HL-60 (cell line): ENCODE results near the gene CDH23.

Experiments
- DNase-seq, 2 experiments: peaks; one replicate each; pipeline ENCODE4 v3.0.0-alpha.2; 2010 to 2020; ENCODE audit warnings: low read depth in 1 of 2, low spot score in 1 of 2
- H3K27ac ChIP-seq: fragments of 250-450 bp; sonication (Bioruptor Pico); replicated peaks from 2 replicates; pipeline ENCODE4 v1.5.1; 2020; ENCODE audit warnings: mild to moderate bottlenecking, moderate library complexity
- H3K27me3 ChIP-seq: fragments of 250-450 bp; sonication (Bioruptor Pico); 2 replicates; pipeline ENCODE4 v1.5.1; 2021; ENCODE audit warnings: mild to moderate bottlenecking, moderate library complexity; ENCODE audit not compliant: insufficient read depth, poor library complexity, severe bottlenecking
- H3K4me3 ChIP-seq: replicated peaks from 2 replicates; pipeline ENCODE4 v1.5.1; 2011; ENCODE audit warnings: mild to moderate bottlenecking, control low read depth, low read length; ENCODE audit not compliant: insufficient read depth
- CTCF ChIP-seq: IDR thresholded peaks from one replicate; pipeline ENCODE4 v1.5.1; 2011; ENCODE audit warnings: low read length, control low read depth, inconsistent platforms; ENCODE audit not compliant: insufficient read depth
- GABPA ChIP-seq: IDR thresholded peaks from 2 replicates; pipeline ENCODE4 v1.6.1; 2012; ENCODE audit warnings: low read depth
- POLR2AphosphoS5 ChIP-seq: IDR thresholded peaks from 2 replicates; pipeline ENCODE4 v1.6.1; 2012; ENCODE audit warnings: low read depth
- REST ChIP-seq: IDR thresholded peaks from 2 replicates; pipeline ENCODE4 v1.6.1; 2012; ENCODE audit warnings: low read depth; ENCODE audit not compliant: insufficient replicate concordance
- SPI1 ChIP-seq: IDR thresholded peaks from 2 replicates; pipeline ENCODE4 v1.6.1; 2012; ENCODE audit warnings: low read depth, mild to moderate bottlenecking, borderline replicate concordance

The CDH23 gene

DNA sequence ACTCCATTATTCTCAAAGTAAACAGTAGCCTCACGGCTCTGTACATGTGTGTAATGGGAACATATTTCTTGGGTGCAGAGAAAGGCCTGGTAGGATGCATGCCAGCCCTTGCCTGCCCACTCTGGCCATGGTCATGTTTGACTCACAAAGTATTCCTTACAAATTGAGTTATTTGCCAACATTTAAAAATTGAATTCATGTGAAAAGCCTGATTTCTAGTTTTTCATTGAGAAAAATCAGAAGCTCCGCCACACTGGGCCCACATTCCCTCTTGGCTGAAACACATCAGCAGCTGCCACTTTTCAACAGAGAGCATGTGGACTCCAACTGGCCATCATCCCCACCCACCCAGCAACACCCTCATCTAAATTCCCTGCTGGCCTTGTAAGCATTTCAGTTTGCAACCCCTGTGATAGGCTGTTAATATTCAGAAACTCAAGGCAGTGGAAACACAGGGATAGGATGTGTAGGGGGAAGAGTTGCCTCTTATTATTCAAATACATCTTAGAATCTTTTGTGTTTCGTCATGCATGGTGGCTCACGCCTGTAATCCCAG is 40.9 kb downstream of the CDH23 start:
- TF ChIP-seq REST (no peak), POLR2AphosphoS5 (no peak), GABPA (no peak), SPI1 (no peak), CTCF (no peak)
- no peak for DNase-seq
- H3K27ac ChIP-seq, result no peak overlapping the region
- H3K27me3 ChIP-seq, result no peaks in the 10 kb centered on the region
- no peak overlapping the region for H3K4me3 ChIP-seq

GRCh38 chr10:71438761-71439160 is 42.0 kb downstream of the CDH23 start:
- TF ChIP-seq POLR2AphosphoS5 (no peak), REST (no peak), GABPA (no peak), SPI1 (no peak), CTCF (no peak)
- no peak overlapping the region for H3K4me3 ChIP-seq
- no peak overlapping the region for H3K27ac ChIP-seq
- no peak for DNase-seq
- no peaks in the 10 kb centered on the region for H3K27me3 ChIP-seq

GRCh38 chr10:71439670-71440425 is 43.1 kb downstream of the CDH23 start:
- H3K4me3 ChIP-seq, result no peak overlapping the region
- no peak for DNase-seq
- no peak overlapping the region for H3K27ac ChIP-seq
- TF ChIP-seq SPI1, result no peak
- no peak for TF ChIP-seq POLR2AphosphoS5
- no peak for TF ChIP-seq REST
- TF ChIP-seq GABPA, result no peak
- no peak for TF ChIP-seq CTCF
- no peaks in the 10 kb centered on the region for H3K27me3 ChIP-seq
